ENCODE measurements around the gene C6orf15. TPM values are rescaled to one million over a fixed set of nuclear protein-coding genes. Genes with fewer than 3 reads are reported as not detected.

Gene C6orf15
- total RNA-seq, 1 donor from 2014 or later = 1.2 TPM

DNA sequence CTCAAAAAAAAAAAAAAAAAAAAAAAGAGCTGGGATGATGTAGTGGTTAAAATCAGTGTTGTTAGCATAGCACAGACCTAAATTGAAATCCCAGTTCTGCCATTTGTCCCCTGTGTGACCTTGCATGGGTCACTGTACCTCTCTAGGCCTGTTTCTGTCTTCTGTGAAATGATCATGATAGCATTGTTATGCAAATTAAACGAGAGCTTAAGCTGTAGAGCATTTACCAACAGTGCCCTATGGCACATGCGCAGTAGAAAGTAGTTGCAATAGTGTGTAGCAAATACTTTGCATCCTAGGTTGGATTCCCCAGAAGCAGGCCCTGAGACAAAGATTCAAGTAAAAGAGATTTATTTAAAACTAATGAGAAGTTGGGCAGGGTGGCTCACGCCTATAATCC is 19.2 kb upstream of the C6orf15 start:
- no peak for DNase-seq (ENCODE audit: low read depth)

DNA sequence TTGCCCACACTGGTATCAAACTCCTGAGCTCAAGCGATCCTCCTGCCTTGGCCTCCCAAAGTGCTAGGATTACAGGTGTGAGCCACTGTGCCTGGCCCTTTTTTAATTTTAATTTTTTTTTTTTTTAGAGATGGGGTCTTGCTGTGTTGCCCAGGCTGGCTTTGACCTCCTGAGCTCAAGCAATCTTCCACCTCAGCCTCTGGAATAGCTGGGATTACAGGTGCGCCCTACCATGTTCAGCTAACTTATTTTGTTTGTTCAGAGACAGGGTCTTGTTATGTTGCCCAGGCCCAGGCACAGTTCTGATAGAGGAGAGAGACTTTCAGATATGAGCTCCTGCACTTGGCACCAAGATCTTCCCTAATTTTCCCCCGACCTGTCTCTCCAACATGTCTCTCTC is 18.4 kb upstream of the C6orf15 start:
- DNase-seq (ENCODE audit: low read depth) = no peak

DNA sequence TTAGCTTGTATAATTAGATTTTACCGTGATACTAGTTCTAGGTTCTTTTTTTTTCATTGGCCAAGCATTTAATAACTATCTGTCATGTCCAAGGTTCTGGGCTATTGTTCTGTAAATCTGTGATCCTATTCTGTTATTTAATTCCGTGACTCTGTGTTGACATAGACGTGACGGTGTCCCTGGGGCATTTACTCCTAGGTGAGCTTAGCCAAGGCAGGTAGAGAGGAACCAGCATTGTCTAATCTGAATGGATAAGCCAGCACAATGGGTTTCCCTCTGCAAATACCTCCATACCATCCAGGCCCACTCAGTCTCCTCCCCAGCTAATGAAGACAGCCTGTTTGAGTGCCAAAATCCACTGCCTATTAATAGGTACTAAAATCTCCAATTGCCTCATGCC is 16.8 kb upstream of the C6orf15 start:
- DNase-seq (ENCODE audit: low read depth) = no peak

DNA sequence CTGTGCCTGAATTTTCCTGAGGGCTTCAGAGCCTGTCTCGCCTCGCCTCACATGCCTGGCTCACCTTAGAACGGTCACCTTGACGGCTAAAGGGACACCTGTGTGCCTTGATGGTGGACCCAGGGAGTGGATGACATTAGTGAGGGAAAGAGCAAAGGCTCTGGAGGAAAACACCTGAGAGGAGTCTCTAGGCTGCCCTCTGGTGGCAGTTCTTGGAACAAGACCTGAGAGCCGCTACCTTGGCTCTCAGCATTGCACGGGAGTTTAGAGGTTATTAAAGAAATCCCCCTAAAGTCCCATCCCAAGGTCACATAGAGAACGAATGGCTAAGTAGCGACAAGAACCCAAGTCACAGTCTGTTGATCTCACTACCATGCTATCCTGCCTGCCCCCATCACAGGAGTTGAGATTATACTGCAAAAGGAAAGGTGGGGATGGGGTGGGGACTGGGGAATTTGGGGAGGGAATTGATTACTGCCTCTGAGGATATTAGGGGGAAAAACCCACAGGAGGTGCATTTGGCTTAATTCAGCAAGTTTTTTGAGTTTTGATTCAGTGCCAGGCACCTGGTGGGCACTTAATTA is 15.8 kb upstream of the C6orf15 start:
- peak; percentile 56 for DNase-seq (ENCODE audit: low read depth)

DNA sequence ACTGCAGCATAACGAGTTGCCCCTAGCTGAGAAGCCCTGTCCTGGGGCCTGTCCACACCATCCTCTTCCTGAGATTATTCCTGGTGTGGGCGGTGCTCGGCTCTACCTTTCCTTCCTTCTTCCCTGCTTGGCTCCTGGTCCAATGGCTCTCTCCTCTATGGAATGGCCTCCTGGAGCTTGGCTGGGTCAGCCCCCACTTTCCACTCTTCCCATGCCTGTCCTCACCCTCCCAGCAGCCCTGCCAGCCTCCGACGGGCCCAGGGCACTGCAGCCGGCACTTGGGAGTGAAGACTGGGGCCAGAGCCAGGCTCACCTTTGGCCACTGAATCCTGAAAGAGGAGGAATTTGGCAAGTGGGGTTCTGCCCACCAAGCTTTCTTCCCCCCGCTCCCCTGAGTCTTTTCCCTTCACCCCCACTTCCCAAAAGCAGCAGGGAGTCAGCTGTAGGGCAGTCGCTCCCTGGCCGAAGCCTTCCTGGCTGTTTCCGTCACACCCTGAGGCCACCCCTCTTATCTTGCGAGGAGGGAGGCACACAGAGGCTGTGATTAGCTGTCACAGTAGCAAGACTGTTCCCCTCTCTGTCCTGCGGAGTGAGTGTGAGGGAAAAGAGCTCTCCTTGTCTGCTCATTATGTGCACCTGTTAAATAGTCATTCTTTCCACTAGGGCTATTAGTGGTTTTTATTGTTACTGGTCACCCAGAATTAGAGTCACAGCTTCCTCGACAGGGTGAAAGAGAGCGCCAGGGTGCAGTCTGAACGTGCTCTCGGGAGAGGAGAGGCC is 14.2 kb upstream of the C6orf15 start:
- DNase-seq (ENCODE audit: low read depth) = peak; percentile 77

DNA sequence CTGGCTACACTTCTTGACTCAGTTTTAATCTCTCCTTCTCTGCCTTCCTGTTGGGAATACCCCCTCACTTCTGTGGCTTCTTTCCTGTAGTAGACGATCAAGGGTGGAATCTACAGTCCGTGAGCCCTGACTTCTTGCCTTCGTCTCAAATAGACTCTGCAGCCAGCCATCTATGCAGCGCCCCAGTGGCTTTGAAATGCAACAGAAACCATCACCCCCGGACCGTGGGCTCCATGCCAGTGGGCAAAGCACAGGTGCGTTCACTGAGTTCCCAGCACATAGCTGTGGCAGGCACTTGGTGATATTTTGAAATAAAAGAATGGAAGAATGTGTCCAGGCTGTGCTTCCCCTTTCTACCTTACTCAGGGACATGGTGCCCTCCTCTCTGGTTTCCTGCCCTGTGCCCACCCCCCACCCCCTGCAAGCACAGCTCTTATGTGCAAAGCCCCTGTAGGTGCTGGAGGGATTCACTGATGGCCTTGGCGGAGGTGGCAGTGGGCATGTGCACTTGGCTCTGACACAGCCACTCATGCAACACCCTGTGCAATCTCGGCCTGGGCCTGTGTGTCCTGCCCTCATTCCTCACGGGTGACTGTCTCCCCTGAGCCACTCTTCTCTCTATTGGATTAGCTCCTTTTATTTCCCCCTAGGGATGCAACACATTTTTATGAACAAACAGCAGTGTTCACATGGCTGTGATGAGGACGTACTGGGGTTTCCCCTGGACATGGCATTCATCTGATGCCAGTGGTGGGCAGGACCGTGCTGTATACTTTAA is 13.4 kb upstream of the C6orf15 start:
- peak; percentile 73 for DNase-seq (ENCODE audit: low read depth)

DNA sequence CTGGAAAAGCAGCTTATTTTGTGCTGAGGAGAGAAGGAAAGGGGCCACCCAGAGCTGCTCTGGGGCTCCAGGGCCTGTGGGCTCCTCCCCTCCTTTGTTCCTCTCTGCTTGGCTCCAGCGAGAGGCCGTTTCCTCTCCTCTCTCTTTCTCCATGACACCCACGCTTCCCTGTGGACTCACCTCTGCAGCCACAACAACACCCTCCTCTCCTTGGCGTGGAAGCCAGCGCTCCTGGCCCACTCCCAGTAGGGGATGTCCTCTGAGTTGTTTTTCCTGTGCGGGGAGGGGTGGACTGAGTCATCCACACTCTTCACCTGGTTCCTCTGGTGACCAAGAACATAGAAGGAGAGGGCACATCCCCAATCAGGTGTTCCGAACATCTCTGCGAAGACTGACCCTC is 12.8 kb upstream of the C6orf15 start:
- DNase-seq (ENCODE audit: low read depth) = no peak

DNA sequence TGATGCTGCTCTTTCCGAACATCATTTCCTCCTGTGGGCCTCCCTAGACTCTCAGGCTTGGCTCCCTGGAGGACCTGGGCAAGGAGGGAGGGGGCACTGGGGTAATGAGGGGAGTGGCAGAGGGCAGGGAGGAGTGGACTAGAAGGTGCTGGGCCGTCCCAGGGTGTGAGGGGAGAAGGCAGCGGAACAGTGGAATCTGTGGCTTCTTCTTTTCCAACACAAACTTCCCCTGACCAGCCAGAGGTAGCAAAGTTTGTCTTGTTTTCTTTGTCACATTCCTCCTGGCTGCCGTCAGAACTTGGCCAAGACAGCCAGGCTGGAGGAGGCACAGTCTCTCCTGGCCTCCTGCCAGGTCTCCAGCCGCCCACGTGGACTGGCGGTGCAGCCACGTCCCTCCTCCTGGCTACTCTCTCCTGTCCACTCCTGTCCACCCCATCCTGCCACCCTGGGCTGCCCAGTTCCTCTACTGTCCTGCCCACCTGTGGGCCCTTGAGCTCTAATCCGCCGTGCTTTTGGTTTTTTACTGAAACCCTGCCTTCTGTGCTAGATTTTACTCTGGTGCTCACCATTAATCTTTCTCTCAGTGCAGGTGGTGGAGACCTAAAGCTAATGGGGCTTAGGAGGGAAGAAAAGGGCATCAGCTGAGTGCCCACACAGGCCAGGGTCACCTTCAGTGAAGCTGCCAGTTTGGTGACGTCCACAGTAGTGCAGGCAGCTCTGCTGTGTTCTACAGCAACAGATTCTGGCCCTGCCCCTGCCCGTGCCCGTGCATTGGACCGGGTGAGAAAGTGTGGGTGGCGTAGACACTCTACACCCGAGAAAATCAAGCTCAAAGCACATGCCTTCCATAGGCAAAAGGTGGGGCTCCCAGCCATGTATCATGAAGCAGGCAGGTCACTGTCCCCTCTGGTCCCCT is 10.7 kb upstream of the C6orf15 start:
- peak; percentile 88 for DNase-seq (ENCODE audit: low read depth)

DNA sequence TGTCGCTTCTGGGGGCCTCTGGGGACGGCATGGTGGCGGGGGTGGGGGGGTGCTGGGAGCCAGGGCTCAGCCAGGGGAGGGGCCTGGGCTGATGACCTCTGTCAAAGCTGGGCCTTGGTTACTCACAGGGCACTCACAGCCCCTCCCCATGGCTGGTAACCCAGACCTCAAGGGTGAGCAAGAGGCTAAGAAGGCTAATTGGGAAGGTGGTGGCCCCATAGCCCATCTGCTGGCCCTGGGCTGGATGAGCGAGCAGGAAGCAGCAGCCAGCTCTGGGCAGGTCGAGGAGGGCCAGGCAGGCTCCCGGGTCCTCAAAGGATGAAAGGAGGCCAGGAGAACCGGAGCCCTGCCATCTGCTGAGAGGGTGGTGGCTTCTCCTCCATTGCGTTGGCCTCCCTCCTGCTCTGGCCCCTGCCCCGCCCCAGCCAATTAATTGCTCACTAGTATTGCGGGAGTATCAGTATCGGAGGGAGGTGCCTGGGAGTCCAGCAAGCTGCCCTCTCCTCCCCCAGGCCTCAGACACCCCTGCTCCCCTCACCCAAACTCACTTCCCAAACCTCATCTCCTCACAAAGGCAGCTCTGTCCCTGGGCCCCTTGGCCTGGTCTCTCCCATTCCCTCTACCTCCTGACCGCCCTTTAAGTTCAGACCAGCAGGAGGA is 8.9 kb upstream of the C6orf15 start:
- DNase-seq (ENCODE audit: low read depth) = no peak

DNA sequence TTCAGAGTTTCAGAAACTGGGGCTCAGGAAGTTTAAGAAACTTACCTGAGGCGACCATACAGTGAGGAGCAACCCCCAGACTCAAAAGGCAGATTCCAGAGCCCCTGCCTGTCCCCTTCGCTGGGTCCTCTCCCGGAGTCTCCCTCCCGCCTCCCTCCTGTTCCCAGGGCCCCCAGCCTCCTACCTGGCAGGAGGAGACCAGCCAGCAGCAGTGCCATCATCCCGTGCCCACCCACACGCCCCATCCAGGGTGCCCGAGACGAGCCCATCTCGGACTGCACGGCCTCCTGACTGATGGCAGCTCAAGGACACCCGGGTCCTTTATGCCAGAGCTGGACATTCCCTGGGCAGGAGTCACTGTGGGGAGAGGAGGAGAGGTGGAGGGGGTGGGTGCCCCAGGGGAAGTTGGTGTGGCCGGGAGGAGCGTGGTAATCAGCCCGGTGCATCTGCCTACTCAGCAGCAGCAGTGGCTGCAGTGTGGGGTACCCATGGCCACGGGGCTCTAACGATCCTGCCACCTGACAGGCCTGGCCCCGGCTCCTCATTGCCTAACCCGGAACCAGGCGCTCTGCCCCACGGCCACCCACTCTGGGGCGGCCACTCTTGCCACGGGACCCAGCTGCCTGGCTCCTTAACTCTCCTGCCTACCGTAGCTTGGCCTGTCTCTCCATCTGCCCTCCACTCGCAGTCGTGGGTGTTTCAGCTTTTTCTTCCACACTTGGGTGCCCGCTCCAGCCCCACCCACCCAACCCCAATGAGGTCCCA is 8.0 kb upstream of the C6orf15 start, which contains the start of gene CDSN:
Gene CDSN (minus strand): TSS at position 296 of the 765 bp plus-strand sequence. CDS start 27 bp downstream, at position 269.
- no peak for DNase-seq (ENCODE audit: low read depth)

DNA sequence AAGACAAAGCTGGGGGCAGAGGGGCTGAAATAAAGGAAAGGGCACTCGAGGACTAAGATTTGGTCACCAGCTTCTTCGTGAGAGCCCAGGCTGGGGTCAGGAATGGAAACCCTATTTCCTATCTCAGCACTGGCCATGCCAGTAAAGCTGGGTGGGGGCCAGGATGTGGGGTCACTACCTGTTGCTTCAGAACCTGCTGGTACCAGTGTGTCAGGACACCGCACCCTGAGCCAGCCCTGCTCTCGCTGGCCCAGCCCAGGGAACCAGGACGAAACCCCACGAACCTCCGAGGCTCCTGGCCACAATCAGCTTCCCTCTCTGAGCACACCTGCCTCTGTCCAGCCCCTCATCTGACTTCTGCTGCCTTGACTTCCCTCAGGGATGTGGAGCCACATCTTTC is 5.8 kb upstream of the C6orf15 start:
- no peak for DNase-seq (ENCODE audit: low read depth)

DNA sequence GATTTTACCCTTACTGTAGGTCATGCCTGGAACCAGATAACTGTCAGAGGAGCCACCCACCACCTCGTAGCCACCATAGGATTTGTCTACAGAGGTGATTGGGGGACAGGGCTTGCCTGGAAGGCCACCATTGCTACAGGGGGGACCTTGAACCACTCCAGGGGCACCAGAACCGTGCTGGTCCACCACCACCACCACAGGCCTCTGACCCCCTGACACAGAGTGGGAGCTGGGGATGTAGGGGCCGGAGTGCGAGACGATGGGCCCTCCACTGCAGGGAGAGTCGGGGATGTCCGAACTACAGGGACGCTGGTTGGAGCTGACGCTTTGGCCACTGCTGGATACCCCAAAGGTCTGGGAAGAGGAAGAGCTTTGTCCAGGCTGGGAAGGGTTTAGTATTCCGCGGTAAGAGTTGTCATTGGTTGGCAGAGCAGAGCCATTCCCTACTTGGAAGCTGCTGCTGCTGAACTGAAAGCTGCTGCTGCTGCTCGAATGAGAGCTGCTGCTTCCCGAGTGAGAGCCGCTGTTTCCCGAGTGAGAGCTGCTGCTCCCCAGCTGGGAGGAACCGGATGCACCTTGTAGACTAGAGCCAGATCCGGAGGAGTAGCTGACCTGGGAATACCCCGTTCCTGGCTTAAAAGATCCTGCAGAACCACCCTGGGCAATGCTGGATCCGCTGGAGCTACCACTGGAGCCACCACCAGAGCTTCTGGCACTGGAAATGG is 4.4 kb upstream of the C6orf15 start:
- DNase-seq (ENCODE audit: low read depth) = no peak

DNA sequence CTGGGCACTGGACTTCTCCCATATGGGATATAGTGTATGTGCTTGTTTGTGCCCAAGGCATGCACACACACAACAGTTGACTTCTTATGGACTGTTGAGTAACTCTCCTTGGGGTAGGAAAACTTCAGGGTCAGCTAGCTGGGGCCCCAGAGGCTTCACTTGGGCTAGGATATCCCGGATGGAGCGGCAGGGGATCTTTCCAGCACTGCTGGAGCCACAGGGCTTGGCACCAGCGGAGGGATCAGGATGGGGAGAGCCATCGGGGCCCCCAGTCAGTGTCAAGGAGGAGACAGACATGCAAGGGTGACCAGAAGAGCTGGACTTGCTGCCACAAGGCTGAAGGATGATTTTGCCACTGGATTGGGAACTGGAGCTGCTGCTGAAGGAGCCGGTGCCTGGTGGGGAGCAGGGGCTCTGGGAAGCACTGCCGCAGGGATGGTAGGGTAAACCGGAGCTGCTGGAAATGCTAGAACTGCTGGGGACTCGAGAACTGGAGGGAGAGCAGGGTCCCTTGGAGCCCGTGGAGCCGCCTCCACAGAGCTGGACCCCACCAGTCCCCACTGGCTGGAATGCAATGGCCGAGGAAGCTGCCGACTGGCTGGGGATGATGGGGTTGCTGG is 3.7 kb upstream of the C6orf15 start:
- DNase-seq (ENCODE audit: low read depth) = no peak

DNA sequence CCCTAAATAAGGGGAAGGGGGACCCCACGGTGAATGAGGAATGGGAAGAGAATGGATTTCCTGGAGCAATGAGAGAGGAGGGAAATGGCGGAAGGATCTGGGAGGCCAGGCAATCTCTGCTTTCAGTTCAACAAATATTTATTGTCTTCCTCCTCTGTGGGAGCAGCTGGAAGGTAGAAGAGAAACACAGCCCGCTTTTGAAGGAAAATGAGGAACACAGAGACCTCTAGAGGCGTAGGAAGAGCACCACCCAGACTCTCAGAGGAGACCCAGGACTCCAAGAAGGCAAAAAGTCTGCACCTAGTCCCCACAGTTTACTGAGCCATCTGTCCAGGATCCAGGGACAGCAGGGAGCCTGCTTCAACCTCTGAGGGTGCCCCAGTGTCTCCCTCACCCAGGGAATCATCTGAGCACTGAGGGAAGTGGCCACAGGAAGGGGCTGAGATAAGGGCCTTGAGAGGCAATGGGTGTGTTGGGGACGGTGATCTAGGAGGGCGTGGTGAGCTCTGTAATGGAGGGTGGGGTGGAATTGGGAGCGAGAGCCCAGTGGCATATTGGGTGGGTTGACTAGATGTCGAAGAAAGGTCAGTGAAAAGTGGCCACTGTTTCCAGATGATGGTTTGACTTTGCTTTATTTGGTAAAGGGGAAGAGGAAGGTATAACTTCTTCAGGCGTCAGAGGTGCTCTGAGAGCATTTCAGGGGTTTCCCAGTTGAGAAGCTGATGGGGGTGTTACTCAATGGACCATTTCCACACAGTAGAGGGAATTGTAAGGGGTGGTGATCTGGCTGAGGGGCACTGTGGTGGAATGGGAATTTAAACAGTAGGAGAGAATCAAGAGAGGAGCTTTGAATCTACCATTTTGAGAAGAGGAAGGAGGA is 2.8 kb upstream of the C6orf15 start:
- peak; percentile 22 for DNase-seq (ENCODE audit: low read depth)

DNA sequence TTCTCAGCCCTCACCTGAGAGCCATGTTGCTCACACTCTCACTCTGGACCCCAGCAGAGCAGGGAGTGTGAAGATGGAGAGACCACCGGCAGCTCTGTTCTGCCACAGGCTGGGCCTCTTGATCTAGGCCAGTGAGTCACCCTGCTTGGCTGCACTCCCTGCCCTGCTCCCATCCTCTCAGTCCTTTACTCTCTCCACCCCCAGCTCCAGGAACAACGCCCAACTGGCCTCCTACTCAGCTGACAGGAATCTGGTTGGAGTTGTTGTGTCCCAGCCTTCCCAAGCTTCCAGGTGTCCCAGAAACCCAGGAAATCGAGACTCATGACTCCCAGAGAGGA is 2.1 kb upstream of the C6orf15 start, which contains the start of gene PSORS1C1:
Gene PSORS1C1 (plus strand): TSS at position 260 of the 338 bp plus-strand sequence. CDS start 14,833 bp downstream, outside the sequence.
- DNase-seq (ENCODE audit: low read depth) = peak; percentile 92

DNA sequence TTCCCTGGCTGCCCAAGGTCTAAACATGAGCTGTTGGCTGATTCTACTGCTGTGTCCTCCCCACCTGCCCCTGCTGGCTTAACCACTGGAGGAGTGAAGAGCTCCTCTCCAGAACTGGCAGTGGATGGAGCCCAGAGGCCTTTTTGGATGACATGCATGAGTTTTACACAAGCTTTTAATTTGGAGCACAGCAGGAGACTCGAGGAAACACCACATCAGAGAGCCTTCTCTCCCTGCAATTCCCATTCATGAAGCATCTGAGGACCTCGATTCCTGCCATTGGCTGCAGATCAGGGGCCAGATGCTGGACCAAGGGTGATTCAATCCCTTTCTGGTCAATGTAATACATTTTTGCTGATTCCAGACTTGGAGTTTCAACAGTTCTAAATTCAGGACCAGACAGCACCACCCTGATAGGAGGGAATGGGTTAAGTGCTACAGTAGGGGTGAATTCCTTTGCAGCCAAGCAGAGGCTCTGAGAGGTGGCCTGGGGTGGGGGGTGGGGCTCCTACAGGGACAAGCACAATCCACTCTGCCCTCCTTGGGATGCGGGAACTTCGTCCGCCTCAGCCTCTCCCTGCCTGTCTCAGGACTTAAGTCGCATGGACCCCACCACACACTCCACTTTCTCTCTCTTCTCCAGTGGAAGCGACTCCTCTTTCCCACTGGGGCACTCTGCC is 1.6 kb upstream of the C6orf15 start:
- no peak for DNase-seq (ENCODE audit: low read depth)

DNA sequence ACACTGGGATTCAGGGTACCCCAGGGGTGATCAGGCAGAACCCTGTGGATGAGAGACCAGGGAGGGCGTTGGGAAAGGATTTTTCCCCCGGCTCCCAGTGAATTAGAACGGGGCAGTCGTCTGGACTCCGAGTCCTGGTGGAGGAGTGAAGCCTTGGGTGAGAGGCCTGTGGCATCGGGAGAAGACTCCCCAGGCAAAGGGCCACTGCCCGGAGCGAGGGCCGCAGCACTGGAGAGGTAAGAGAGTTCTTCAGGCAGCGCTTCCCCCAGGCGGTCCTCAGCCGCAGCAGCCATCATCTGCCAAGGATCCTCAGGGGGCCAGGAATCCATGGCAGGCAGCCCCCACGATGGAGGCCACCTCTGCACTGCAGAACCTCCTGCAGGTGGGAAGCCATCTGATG is 663 bp downstream of the C6orf15 start:
- DNase-seq (ENCODE audit: low read depth) = no peak
